ENCODE measurements around the gene DDO.

DDO gene

DNA sequence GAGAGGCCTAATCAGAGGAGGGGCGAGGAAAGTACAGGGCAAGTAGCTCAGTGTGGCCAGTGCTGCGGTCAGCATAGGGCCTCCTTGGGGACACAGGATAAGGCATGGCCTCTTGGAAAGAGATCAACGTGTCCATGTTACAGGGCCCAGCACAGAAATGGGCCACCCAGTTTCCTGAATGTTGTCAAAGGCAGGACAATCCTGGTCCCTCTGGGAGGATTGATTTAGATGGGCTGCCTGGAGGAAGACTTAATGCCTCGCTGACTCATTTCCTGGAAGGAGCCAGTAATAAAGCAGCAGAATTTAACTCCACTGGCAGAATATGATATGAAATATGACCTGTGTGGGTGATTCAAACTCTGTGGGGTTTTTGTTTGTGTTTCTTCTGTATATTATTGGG lies 16.6 kb downstream of the DDO start:
- TF ChIP-seq ZBTB7A (IDR thresholded peaks at IDR 0.05; ENCODE audit: low read depth) (no peak), YY1 (IDR thresholded peaks at IDR 0.05; ENCODE audit: low read depth) (no peak), TCF12 (IDR thresholded peaks at IDR 0.05; ENCODE audit: low read depth) (no peak), RAD21 (IDR thresholded peaks at IDR 0.05; ENCODE audit: low read depth) (no peak), CEBPB (IDR thresholded peaks at IDR 0.05) (no peak), CREB1 (IDR thresholded peaks at IDR 0.05; ENCODE audit: low read depth) (no peak), FOXM1 (IDR thresholded peaks at IDR 0.05; ENCODE audit: borderline replicate concordance, low read depth) (no peak), EGR1 (IDR thresholded peaks at IDR 0.05) (no peak), USF1 (IDR thresholded peaks at IDR 0.05) (no peak), TEAD4 (IDR thresholded peaks at IDR 0.05) (no peak), NFIC (IDR thresholded peaks at IDR 0.05) (no peak), EP300 (IDR thresholded peaks at IDR 0.05; ENCODE audit: borderline replicate concordance) (no peak), TAF1 (IDR thresholded peaks at IDR 0.05; ENCODE audit: low read depth) (no peak)
- TF ChIP-seq, protein P1, sequence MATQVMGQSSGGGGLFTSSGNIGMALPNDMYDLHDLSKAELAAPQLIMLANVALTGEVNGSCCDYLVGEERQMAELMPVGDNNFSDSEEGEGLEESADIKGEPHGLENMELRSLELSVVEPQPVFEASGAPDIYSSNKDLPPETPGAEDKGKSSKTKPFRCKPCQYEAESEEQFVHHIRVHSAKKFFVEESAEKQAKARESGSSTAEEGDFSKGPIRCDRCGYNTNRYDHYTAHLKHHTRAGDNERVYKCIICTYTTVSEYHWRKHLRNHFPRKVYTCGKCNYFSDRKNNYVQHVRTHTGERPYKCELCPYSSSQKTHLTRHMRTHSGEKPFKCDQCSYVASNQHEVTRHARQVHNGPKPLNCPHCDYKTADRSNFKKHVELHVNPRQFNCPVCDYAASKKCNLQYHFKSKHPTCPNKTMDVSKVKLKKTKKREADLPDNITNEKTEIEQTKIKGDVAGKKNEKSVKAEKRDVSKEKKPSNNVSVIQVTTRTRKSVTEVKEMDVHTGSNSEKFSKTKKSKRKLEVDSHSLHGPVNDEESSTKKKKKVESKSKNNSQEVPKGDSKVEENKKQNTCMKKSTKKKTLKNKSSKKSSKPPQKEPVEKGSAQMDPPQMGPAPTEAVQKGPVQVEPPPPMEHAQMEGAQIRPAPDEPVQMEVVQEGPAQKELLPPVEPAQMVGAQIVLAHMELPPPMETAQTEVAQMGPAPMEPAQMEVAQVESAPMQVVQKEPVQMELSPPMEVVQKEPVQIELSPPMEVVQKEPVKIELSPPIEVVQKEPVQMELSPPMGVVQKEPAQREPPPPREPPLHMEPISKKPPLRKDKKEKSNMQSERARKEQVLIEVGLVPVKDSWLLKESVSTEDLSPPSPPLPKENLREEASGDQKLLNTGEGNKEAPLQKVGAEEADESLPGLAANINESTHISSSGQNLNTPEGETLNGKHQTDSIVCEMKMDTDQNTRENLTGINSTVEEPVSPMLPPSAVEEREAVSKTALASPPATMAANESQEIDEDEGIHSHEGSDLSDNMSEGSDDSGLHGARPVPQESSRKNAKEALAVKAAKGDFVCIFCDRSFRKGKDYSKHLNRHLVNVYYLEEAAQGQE (IDR thresholded peaks at IDR 0.05; ENCODE audit: low read depth) = no peak
- TF ChIP-seq, protein P2, sequence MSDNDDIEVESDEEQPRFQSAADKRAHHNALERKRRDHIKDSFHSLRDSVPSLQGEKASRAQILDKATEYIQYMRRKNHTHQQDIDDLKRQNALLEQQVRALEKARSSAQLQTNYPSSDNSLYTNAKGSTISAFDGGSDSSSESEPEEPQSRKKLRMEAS (IDR thresholded peaks at IDR 0.05) = no peak

GRCh38 chr6:110395221-110395620 lies 20.2 kb downstream of the DDO start:
- TF ChIP-seq FOXM1 (IDR thresholded peaks at IDR 0.05; ENCODE audit: borderline replicate concordance, low read depth) (no peak), TCF12 (IDR thresholded peaks at IDR 0.05; ENCODE audit: low read depth) (no peak), ZBTB7A (IDR thresholded peaks at IDR 0.05; ENCODE audit: low read depth) (no peak), CREB1 (IDR thresholded peaks at IDR 0.05; ENCODE audit: low read depth) (no peak), RAD21 (IDR thresholded peaks at IDR 0.05; ENCODE audit: low read depth) (no peak), EP300 (IDR thresholded peaks at IDR 0.05; ENCODE audit: borderline replicate concordance) (no peak), TAF1 (IDR thresholded peaks at IDR 0.05; ENCODE audit: low read depth) (no peak), NFIC (IDR thresholded peaks at IDR 0.05) (no peak), USF1 (IDR thresholded peaks at IDR 0.05) (no peak), CEBPB (IDR thresholded peaks at IDR 0.05) (no peak)
- TF ChIP-seq, protein P2 (IDR thresholded peaks at IDR 0.05) = no peak

DNA sequence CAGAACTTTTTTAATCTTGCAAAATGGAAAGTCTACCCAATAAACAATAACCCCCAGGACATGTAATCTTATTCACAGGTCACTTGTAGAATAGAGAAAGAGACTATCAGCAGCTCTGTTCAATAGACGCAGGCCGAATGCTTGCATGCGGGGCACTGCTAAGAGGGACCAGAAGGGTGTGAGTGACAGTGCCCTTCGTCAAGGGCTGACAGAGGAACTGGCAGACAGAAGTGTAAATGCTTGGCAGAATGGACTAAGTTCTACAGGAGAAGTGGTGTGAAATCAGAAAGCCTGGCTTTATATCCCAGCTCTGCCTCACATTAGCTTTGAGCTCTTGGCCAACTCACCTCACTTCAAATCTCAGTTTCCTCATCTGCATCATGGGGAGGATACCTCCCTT lies 21.0 kb downstream of the DDO start:
- no peak for TF ChIP-seq TAF1 (IDR thresholded peaks at IDR 0.05; ENCODE audit: low read depth)
- no peak for TF ChIP-seq EP300 (IDR thresholded peaks at IDR 0.05; ENCODE audit: borderline replicate concordance)
- no peak for TF ChIP-seq ZBTB7A (IDR thresholded peaks at IDR 0.05; ENCODE audit: low read depth)
- TF ChIP-seq YY1 (IDR thresholded peaks at IDR 0.05; ENCODE audit: low read depth) = no peak
- no peak for TF ChIP-seq CEBPB (IDR thresholded peaks at IDR 0.05)
- TF ChIP-seq NFIC (IDR thresholded peaks at IDR 0.05) = no peak
- TF ChIP-seq TCF12 (IDR thresholded peaks at IDR 0.05; ENCODE audit: low read depth) = no peak
- TF ChIP-seq TEAD4 (IDR thresholded peaks at IDR 0.05) = no peak
- TF ChIP-seq, protein P2 (IDR thresholded peaks at IDR 0.05) = no peak
- no peak for TF ChIP-seq EGR1 (IDR thresholded peaks at IDR 0.05)
- no peak for TF ChIP-seq USF1 (IDR thresholded peaks at IDR 0.05)
- no peak for TF ChIP-seq CREB1 (IDR thresholded peaks at IDR 0.05; ENCODE audit: low read depth)
- TF ChIP-seq, protein P1 (IDR thresholded peaks at IDR 0.05; ENCODE audit: low read depth) = no peak
- TF ChIP-seq FOXM1 (IDR thresholded peaks at IDR 0.05; ENCODE audit: borderline replicate concordance, low read depth) = no peak
- TF ChIP-seq RAD21 (IDR thresholded peaks at IDR 0.05; ENCODE audit: low read depth) = no peak

- TF ChIP-seq YY1 (IDR thresholded peaks at IDR 0.05; ENCODE audit: low read depth) (no peak), TAF1 (IDR thresholded peaks at IDR 0.05; ENCODE audit: low read depth) (no peak), RAD21 (IDR thresholded peaks at IDR 0.05; ENCODE audit: low read depth) (no peak), ZBTB7A (IDR thresholded peaks at IDR 0.05; ENCODE audit: low read depth) (no peak), TCF12 (IDR thresholded peaks at IDR 0.05; ENCODE audit: low read depth) (no peak), NFIC (IDR thresholded peaks at IDR 0.05) (no peak), CREB1 (IDR thresholded peaks at IDR 0.05; ENCODE audit: low read depth) (no peak), USF1 (IDR thresholded peaks at IDR 0.05) (no peak), FOXM1 (IDR thresholded peaks at IDR 0.05; ENCODE audit: borderline replicate concordance, low read depth) (no peak), EP300 (IDR thresholded peaks at IDR 0.05; ENCODE audit: borderline replicate concordance) (no peak), TEAD4 (IDR thresholded peaks at IDR 0.05) (no peak)
- TF ChIP-seq, protein P2 (IDR thresholded peaks at IDR 0.05) = no peak
- TF ChIP-seq, protein P1 (IDR thresholded peaks at IDR 0.05; ENCODE audit: low read depth) = no peak
These were observed 22.6 kb downstream of the DDO start for GRCh38 chr6:110392727-110393126.
